Left lung (tissue), 10 donors: ENCODE data around the gene DIAPH2. TPM values are rescaled to one million over a fixed set of nuclear protein-coding genes. Genes with fewer than 3 reads are reported as not detected.

ENCODE experiments used
- ATAC-seq: fragments of 200-7000 bp; cut with Tn5 transposase; one replicate; pipeline ENCODE4 v1.9.1; 2020; ENCODE audit warnings: moderate library complexity
- DNase-seq, 4 donors: peaks; one replicate each; pipeline ENCODE4 v3.0.0-alpha.2; 2013 to 2020
- H3K27ac ChIP-seq, 2 donors: fragments of 200-600 bp; sonication (generic) in 1 of 2; one replicate each; pipeline versions ENCODE4 v1.5.0 to v1.8.0; 2020 to 2021
- H3K27me3 ChIP-seq, 2 donors: fragments of 200-600 bp; sonication (generic) in 1 of 2; one replicate each; pipeline versions ENCODE4 v1.5.0 to v1.8.0; 2020 to 2021
- H3K36me3 ChIP-seq, 2 donors: fragments of 200-600 bp; sonication (generic) in 1 of 2; one replicate each; pipeline versions ENCODE4 v1.5.0 to v1.8.0; 2020 to 2021
- H3K4me1 ChIP-seq, 2 donors: fragments of 200-600 bp; one replicate each; pipeline ENCODE4 v1.8.0; 2021
- H3K4me3 ChIP-seq, 2 donors: fragments of 200-600 bp; sonication (generic) in 1 of 2; one replicate each; pipeline versions ENCODE4 v1.5.0 to v1.8.0; 2020 to 2021; ENCODE audit warnings: mild to moderate bottlenecking in 1 of 2
- H3K9me3 ChIP-seq, 2 donors: fragments of 200-600 bp; sonication (generic) in 1 of 2; one replicate each; pipeline versions ENCODE4 v1.5.0 to v1.8.0; 2020 to 2021
- CTCF ChIP-seq, 2 donors: fragments of 200-600 bp; sonication (generic) in 1 of 2; IDR thresholded peaks; one replicate each; pipeline versions ENCODE4 v1.5.0 to v1.8.0; 2021; ENCODE audit warnings: antibody characterized with exemption in 2 of 2
- intact Hi-C, 2 donors: fragments of 100-400 bp; cut with DNase I; formaldehyde crosslinking; loops; one replicate each; pipeline versions ENCODE4 v1.11.2 to v1.14.2; 2022
- polyA plus RNA-seq, 6 donors: library from polyadenylated mRNA; unstranded; fragments of 120-200 nt; gene quantifications; one replicate each; pipeline ENCODE4 v1.2.1, GENCODE V29; 2013; ENCODE audit not compliant: insufficient read length in 6 of 6
- total RNA-seq, 2 donors: library from RNA; stranded (reverse); fragmentation: NEBNext Ultra II Directional; extraction: Animal tissue kit (Norgen Biotek cat#: 25700); gene quantifications; one replicate each; pipeline ENCODE4 v1.2.1, GENCODE V29; 2021
- donor health status: DM: no; HTN: yes; CAD: no.
- donor health status: DM: no; HTN: no; CAD: no.

DIAPH2 gene
- total and polyA plus RNA-seq, 8 donors: 14.6 to 34.1 (median 16.4) TPM

DNA sequence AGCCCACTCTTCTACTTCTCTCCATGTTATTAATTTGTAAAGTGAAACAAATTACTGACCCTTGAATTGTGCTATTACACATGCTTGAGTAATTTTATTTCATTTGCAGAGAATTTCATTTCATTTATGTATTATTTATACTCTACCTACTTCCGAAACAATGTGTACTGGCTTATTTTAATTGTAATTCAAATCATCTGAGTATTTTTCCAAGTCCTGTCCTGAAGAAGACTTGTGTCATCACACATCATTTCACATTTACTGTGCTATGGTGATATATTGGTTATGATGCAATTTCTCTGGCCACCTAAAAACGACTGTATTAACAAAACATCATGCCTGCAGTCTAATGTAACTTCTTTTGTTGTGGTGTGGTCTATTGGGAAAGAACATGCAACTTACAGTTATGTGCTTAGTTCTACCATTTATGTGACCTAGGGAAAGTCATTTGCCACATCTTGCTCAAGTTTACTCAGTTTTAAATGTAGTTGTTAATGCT is 583.6 kb downstream of the DIAPH2 start:
- Histone ChIP-seq H3K27me3 (no peaks in the 10 kb centered on the region), H3K27ac (no peak overlapping the region), H3K36me3 (no peaks in the 10 kb centered on the region), H3K4me1 (no peaks in the 10 kb centered on the region), H3K4me3 (no peak overlapping the region), H3K9me3 (no peaks in the 10 kb centered on the region)
- intact Hi-C loops: no loop called here
- DNase-seq (no peak), ATAC-seq (no peak)
- TF ChIP-seq CTCF (IDR thresholded peaks at IDR 0.05): no peak

- intact Hi-C loops: no loop called here
- no peak overlapping the region for H3K27ac ChIP-seq
- no peak for ATAC-seq
- H3K27me3 ChIP-seq: no peaks in the 10 kb centered on the region
- H3K4me1 ChIP-seq: no peaks in the 10 kb centered on the region
- H3K4me3 ChIP-seq: no peak overlapping the region
- no peak for TF ChIP-seq CTCF (IDR thresholded peaks at IDR 0.05)
- DNase-seq: no peak
- H3K36me3 ChIP-seq: no peaks in the 10 kb centered on the region
- no peaks in the 10 kb centered on the region for H3K9me3 ChIP-seq
These were observed 599.9 kb downstream of the DIAPH2 start for GRCh38 chrX:97284531-97284930.

DNA sequence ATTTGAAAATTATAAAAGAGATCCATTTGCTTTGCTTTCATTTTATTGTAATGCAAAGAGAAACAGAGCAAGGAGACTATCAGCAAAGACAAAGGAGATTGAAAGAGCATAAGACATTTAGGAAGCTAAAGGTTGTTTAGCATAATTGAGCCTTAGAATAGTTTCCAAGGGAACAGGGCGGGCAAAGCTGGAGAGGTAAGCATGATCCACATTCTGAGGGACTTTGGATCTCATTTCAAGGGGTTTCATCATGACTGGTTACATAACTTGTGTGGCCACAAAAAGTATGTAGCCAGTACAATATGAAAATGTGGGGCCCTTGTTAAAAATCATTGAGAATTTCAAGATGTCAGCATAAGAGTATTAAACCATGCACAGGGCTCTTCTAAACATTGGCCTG is 605.6 kb downstream of the DIAPH2 start:
- intact Hi-C loops: no loop called here
- ATAC-seq (peak; percentile 25), DNase-seq (no peak)
- Histone ChIP-seq H3K4me1 (no peaks in the 10 kb centered on the region), H3K9me3 (no peaks in the 10 kb centered on the region), H3K27me3 (no peaks in the 10 kb centered on the region), H3K4me3 (no peak overlapping the region), H3K36me3 (no peaks in the 10 kb centered on the region), H3K27ac (no peak overlapping the region)
- TF ChIP-seq CTCF (IDR thresholded peaks at IDR 0.05): no peak

DNA sequence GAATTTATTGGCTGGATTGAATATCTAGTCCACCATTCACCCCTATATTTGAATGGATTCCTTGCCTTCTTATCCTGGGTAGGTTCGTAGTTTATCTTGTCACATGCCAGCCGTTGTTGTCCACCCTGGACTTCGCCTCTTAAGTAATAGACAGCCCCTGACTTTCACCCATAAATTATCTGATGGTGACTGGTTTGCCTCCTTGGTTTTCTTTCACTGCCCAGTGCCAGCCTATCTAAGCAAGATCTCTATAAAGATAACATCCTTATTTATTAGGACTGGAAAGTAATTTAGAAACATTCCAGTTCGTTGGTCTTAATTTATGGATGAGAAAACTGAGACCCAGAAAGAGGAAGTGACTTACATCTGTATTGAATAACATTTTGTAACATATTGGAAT is 609.4 kb downstream of the DIAPH2 start:
- no peaks in the 10 kb centered on the region for H3K27me3 ChIP-seq
- H3K4me3 ChIP-seq: no peak overlapping the region
- TF ChIP-seq CTCF (IDR thresholded peaks at IDR 0.05): no peak
- no peak overlapping the region for H3K27ac ChIP-seq
- ATAC-seq (no peak), DNase-seq (no peak)
- intact Hi-C loops: no loop called here
- no peaks in the 10 kb centered on the region for H3K4me1 ChIP-seq
- no peaks in the 10 kb centered on the region for H3K9me3 ChIP-seq
- no peaks in the 10 kb centered on the region for H3K36me3 ChIP-seq

GRCh38 chrX:97295954-97296353 is 611.3 kb downstream of the DIAPH2 start:
- no peak overlapping the region for H3K27ac ChIP-seq
- H3K27me3 ChIP-seq: no peaks in the 10 kb centered on the region
- H3K36me3 ChIP-seq: no peaks in the 10 kb centered on the region
- no peak for TF ChIP-seq CTCF (IDR thresholded peaks at IDR 0.05)
- no peaks in the 10 kb centered on the region for H3K9me3 ChIP-seq
- intact Hi-C loops: no loop called here
- no peak for DNase-seq
- H3K4me1 ChIP-seq: no peaks in the 10 kb centered on the region
- no peak for ATAC-seq
- no peak overlapping the region for H3K4me3 ChIP-seq
